Activated gamma-delta T cell treated with Interleukin-2 at 50 U/mL for 16 hours (primary cell): ENCODE measurements around the gene NDUFS8.
"Not testable (repeated sequence)": the region's sequence is repeated elsewhere in the genome, so short reads cannot be mapped to it uniquely, and the experiment has no call there.

Source experiments
- DNase-seq: peaks from one replicate; pipeline ENCODE4 v3.0.0-alpha.2; 2020

NDUFS8 gene

GRCh38 chr11:68030318-68031143, at the start of gene NDUFS8:
Gene NDUFS8 (plus strand): TSS chr11:68030681. CDS start chr11:68032152, 1,471 bp downstream.
- DNase-seq, result peak; percentile 97

- DNase-seq, result not testable (repeated sequence)
These were observed 49.3 kb upstream of the NDUFS8 start for GRCh38 chr11:67981226-67981625.

GRCh38 chr11:67982255-67982857, 48.1 kb upstream of the NDUFS8 start:
- DNase-seq, result not testable (repeated sequence)

GRCh38 chr11:67983951-67984350, 46.5 kb upstream of the NDUFS8 start:
- no peak for DNase-seq

GRCh38 chr11:67985302-67985701, 45.2 kb upstream of the NDUFS8 start:
- not testable (repeated sequence) for DNase-seq

- DNase-seq, result not testable (repeated sequence)
These were observed 39.7 kb upstream of the NDUFS8 start for GRCh38 chr11:67990546-67991346.

- not testable (repeated sequence) for DNase-seq
These were observed 38.9 kb upstream of the NDUFS8 start for GRCh38 chr11:67991347-67992121.

- DNase-seq, result peak; percentile 26
These were observed 36.7 kb upstream of the NDUFS8 start for GRCh38 chr11:67993821-67994220.

GRCh38 chr11:67994387-67994786, 36.1 kb upstream of the NDUFS8 start:
- not testable (repeated sequence) for DNase-seq

GRCh38 chr11:67995129-67995528, 35.4 kb upstream of the NDUFS8 start:
- DNase-seq, result not testable (repeated sequence)

- DNase-seq, result not testable (repeated sequence)
These were observed 34.9 kb upstream of the NDUFS8 start for GRCh38 chr11:67995579-67995978.

GRCh38 chr11:67996051-67996450, 34.4 kb upstream of the NDUFS8 start:
- no peak for DNase-seq

GRCh38 chr11:67996622-67997474, 33.6 kb upstream of the NDUFS8 start:
- no peak for DNase-seq

GRCh38 chr11:67997475-67997921, 33.0 kb upstream of the NDUFS8 start:
- DNase-seq, result no peak

GRCh38 chr11:67998150-67999045, 32.1 kb upstream of the NDUFS8 start:
- DNase-seq, result peak; percentile 24

GRCh38 chr11:67999201-67999629, 31.3 kb upstream of the NDUFS8 start:
- DNase-seq, result no peak

- no peak for DNase-seq
These were observed 30.8 kb upstream of the NDUFS8 start for GRCh38 chr11:67999704-68000103.

- no peak for DNase-seq
These were observed 27.9 kb upstream of the NDUFS8 start for GRCh38 chr11:68002575-68002937.

- peak; percentile 55 for DNase-seq
These were observed 27.3 kb upstream of the NDUFS8 start for GRCh38 chr11:68002938-68003845.
